Activated CD8-positive, alpha-beta memory T cell treated with anti-CD3 and anti-CD28 coated beads, Interleukin-2, amount 50 U/mL, for 1 hour (primary cell): ENCODE results near the gene EIPR1.

Source experiments
- DNase-seq: peaks from one replicate; pipeline ENCODE4 v3.0.0-alpha.2; 2020; ENCODE audit errors: extremely low read depth

EIPR1 gene

DNA sequence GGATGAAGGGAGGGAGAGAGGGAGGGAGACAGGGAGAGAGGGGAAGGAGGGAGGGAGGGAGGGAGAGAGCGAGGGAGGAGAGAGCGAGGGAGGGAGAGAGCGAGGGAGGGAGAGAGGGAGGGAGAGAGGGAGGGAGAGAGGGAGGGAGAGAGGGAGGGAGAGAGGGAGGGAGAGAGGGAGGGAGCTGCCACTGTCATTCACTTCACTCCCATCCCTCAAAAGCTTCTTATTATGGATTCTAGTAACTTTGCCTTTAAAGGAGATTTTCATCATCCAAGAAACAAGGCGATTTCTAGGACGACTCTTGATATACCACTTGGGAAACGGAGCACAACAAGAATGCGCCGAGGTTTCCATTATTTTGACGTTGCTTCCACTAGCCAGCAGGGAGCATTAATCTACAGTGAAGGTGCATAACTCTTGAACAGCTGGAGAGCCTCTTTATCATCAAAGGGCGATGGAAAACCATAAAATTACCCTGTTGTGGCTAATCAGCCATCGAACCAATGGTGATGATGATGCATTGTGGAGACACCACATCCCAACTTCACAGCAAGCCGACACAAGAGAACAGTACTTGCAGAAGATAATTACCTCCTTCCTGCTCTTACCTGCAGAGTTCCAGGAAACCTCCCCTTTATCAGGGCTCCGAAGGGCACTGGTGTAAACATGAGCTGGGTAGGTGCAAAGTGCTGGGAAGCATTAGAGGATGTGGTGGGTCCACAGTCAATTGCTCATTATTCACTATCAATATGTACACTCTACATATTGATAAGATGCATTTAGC, 130.5 kb downstream of the EIPR1 start:
- DNase-seq: no peak

DNA sequence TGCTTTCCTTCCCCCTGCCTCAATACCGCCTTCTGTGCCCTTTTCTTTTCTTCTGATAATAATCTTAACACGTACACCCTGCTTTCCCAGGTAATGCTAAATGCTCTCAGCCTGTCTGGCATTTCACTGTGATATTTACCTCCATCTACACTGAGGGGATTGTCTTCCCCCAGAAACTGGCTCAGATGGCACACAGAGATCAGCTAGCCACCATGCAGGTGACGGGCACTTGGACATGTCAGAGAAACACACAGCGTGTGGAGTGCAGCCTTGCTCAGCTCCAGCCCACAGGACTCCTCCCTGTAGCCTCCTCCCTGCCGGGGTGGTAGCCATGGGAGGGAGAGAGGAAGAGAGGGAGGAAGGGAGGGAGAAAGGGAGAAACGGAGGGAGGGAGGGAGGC, 131.2 kb downstream of the EIPR1 start:
- no peak for DNase-seq

DNA sequence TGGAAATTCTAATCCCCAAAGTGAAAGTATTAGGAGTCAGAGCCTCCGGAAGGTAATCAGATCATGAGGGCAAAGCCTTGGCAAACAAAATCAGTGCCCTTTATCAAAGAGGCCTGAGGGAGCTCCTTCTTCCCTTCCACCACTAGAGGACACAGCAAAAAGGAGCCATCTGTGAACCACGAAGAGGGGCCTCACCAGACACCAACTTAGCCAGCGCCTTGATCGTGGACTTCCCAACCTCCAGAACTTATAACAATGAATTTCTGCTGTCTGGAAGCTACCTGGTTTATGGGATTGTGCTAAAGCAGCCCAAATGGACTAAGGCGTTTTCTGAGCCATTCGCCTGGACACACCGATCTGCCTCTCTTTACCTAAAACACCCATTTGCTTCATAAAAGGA, 133.1 kb downstream of the EIPR1 start:
- DNase-seq: no peak

DNA sequence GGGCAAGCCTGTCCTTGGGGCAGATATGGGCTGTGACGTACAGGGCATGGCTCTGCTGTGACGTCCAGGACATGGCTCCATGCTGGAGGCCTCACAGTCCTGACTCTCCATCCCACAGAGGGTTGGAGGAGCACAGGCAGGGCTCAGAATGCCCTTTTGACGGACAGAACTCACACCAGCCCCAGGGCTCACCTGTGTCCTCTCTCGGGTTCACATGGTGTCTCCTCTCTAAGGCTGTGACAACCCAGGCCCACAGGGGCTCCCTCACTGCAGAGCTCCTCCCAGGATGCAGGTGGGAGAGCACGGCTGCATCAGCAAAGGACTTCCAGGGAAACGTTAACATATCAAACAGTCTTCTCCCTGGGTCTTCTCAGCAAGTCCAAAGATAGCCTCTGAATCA, 133.8 kb downstream of the EIPR1 start:
- DNase-seq: no peak

DNA sequence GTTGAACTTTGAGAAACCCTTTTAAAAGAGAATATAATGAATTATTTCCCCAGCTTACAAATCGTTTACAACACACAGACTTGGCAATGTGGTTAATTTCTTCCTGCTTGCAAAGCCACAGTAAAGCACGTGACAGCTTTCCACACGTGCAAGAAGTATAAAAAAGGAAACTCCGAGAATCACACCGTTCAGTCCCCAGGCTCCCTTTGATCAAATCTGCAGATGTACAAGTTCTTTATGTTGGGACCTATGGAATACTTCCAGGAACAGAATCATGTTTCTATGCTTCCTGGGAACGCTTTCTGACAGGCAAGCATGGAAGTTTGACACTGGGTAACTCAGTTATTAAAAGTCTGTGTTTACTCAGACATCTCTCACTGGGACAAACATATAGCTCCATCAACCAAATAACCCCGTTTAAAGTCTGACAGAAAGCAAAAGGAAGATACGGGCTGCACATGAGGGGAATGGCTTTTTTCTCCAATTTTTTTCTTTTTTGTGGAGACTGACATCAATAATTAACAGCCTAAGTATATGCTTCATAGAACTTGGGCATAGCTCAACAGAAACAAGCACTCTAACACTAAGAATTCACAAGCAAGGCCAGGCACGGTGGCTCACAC, 134.8 kb downstream of the EIPR1 start:
- DNase-seq: no peak

DNA sequence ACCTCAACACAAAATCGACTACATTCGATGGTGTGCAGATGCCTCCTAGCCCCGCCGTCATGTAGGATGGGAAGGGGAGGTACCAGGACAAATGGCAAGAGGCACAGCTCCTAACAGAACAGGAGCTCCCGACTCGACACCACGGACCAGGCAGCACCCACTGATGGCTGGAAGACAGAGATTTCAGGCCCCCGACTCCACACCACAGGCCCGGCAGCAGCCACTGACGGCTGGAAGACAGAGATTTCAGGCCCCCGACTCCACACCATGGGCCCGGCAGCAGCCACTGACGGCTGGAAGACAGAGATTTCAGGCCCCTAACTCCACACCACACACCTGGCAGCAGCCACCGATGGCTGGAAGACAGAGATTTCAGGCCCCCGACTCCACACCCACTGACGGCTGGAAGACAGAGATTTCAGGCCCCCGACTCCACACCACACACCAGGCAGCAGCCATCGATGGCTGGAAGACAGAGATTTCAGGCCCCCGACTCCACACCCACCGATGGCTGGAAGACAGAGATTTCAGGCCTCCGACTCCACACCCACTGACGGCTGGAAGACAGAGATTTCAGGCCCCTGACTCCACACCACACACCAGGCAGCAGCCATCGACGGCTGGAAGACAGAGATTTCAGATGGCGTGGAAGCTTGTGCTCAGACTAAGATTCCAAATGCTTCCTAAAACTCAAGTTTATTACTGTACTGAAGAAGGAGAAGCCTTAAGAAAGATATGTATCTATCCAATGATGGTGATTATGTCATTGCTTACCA, 135.5 kb downstream of the EIPR1 start:
- no peak for DNase-seq

DNA sequence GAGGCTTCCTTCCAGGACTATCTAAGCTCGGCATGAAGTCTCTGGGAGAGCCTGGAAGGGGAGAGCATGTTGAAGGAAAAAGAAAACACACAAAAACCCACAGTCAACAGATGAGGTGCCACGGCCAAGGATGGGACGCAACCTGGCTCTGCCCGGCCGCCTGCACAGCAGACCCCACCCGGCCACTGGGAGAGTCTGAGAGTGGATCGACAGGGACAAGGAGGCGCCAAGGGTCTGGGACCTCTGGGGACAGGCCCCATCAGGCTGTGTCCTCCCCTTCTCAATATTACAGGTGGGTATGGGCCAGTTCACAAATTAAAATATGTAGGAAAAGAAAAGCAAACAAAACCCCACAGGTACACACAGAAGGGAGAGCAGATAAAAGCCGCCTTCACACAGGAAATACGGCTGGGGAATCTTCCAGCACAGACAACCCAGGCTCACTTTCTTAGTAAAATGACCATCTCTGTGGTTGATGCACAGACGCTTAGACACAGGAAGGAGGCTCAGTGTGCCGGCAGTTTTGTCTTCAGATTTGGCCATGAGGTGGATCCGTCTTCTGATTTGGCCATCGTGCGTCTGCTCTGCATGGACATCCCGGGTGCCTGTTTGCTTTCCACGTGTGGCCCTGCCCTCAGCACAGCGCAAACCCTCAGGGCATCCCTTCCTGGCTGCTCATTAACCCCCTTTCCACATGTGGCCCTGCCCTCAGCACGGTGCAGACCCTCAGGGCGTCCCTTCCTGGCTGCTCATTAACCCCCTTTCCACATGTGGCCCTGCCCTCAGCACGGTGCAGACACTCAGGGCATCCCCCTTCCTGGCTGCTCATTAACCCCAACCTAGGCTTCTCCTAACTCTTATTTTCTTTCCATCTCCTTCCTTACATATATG, 138.4 kb downstream of the EIPR1 start:
- DNase-seq: no peak

DNA sequence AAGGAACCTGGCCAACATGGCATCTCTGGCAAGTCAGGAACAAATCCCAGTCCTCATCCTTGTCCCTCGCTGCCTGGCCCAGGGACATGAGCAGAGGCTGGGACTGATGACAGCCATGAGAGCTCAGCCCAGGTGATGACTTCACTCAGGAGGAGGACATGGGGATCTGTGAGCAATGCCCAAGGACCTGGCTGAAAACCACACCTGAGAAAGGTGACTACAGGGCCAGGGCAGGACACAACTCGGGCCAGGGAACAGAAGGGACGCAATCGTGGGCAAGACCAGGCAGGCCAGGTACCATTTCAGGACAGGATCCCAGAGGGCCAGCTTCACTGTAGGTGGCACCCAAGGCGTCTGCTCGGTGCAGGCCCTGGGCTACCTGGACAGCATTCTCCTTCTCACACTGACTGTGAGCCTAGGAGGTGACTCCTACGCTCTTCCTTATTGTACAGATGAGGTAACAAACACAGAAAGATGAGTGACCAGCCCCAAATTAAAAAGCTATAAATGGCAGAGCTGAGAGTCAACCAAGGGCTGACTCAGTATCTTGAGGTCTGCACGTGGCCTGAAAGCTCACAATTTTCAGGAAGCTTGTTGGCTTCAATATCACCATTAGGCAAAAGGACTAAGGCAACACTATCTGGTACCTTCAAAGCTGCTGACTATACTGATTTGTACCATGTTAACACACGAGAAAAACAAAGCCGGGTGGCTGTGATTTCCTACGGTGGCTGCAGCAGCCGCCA, 141.1 kb downstream of the EIPR1 start:
- no peak for DNase-seq

DNA sequence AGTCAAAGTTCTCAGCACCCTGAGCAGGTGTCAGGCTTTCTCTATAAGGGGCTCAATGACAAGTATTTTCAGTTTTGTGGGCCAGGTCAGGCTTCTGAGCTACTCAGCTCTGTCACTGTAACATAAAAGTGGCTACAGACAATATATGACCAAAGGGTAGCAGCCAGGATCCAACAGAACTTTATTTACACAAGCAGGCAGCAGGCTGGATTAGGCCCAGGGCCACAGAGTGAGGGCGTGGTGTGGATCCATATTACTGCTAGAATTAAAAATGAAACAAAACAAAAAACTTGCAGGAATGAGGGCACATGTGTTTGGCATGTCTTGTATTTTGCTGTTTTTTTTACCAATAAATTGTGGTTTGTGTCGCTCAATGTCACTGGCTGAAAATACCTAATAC, 143.7 kb downstream of the EIPR1 start:
- DNase-seq: no peak

DNA sequence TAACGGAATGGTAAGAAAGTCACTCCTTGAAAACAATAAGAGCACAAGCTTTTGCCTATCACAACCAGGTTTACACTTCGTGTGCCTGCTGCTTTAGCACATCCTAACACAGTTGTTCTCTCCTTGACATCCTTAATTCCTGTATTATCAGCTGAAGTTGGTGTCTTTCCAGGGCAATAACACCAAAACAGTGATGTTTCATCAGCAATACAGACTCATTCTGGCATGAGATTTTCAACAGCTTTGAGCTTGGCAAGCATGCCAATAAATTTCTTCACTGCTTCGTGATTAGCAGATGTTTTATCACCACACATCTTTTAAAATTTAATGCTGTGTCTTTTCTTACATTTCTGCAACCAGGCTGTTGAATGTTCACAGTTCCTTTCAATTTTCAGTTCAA, 148.4 kb downstream of the EIPR1 start:
- no peak for DNase-seq

DNA sequence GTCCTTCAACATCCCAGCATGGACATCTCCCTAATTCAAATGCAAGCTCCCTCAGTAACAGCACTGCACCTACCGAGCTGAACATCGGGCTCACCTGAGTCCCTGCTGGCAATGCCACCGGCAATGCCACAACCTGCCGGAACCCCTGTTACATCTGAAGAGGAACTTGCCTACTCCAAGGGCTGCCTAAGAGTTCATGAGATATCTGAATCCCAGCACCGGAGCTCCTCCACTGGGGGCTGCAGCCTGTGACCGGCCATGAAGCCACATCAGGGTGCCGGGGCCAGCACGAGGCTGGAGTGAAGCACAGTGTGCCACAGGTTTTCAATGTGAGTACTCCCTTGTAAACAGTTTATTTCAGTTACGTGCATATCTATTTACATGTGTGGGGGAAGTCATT, 152.9 kb downstream of the EIPR1 start:
- no peak for DNase-seq

DNA sequence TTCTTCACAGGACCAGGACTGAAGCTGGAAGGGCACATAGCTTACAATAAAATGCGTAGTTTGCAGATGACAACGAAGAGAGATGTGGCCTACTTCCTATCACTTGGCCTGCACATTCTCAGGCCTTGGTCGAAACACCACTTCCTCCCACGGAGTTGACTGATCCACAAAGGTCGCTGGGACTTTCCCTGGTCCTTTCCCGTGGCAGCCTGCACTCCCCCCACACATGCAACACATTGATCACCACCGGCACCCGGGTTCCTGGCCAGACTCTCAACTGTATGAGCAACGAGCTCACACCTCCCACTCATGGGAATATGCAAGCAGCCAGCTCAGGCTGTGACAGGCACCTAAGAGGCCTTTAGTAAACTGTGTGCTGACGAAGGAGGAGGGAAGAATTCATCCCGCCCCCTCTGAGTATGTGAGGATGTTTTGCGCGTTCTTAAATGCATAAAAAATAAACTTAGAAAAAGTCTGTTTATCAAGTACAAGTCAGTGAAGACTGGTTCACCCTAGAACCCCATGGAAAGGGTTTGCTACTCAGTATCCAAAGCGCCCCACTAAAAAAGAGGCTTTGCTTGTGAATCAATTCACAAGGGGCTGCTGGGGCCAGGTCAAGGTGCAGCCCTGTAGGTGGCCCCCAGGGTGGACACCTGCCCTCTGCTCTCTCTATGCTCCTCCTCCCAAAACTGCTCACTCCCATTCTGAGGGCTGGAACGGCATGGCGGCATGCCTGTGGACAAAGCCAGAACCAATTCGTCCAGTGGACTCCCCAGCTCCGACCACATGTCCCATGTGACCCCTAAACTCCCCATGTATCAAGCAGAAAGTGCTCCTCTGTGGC, 154.3 kb downstream of the EIPR1 start:
- DNase-seq: peak; percentile 40

DNA sequence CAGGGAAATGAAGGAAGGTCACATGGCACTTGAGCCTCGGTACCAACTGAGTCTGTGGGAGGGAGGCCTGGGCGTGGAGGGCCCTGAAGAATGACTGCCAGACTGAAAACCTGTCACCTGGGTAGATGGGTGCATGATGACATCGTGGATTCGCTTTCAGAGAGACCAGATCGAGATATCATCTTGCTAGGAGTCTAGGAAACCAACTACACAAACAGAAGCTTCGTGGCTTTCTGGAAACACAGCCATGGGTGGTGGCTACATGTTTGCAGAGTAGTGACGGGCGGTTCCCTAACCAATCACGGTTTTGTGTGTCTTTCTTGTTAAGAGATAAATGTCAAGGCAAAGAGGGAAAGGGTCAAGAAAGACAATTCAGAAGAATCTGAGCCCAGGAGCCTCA, 155.0 kb downstream of the EIPR1 start:
- no peak for DNase-seq

DNA sequence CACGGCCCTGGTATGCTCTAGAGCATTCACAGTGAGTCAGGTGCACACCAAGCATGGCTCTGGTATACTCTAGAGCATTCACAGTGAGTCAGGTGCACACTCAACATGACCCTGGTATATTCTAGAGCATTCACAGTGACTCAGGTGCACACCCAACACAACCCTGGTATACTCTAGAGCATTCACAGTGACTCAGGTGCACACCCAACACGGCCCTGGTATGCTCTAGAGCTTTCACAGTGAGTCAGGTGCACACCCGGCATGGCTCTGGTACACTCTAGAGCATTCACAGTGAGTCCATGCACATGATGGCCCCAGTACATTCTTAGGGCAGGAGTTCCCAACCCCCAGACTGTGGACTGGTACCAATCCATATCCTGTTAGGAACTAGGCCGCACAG, 158.1 kb downstream of the EIPR1 start:
- DNase-seq: no peak

DNA sequence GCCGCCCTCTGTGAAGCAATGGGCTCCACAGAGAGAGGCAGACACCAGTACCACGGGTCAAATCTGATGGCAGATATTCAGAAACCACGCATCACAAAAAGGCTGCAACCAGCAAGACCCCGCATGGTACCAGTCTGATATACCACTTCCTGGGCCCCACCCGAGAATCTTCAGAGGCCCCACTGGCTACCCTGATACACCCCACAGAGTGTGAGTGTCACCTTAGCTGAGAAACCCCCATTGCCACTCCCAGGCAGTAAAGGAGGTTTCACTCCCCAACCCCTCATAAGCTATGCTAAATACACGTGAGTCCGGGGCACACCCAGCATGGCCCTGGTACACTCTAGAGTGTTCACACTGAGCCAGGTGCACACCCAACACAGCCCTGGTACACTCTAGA, 160.0 kb downstream of the EIPR1 start:
- no peak for DNase-seq

DNA sequence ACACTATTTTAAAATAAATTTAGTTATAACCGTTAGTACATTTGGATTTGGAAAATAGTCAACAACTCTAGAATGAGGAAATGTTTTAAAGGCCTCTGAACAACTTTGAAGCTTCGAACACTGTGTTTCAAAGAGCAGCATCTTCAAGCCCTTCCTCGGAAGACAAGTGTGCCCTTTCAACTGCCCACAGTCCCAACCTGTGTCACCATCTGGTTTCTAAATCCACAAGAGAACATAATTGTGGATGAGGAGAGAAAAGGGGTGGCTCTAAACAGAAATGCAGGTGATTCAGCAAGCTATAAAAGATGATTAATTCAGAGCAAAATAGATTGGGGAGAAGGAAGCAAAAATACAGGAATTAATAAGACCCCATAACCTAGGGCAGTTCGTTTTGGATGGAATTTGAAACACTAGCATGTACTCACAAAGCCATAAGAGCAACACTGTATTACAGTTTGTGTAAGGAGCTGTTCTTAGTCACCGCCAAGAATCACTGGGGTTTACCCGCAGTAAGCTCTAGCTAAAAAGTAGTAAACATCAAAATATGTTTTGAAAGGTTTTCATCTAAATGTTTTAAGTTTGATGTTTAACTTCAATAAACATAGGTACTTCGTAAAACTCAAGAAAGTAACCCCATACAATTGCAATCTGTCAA, 160.7 kb downstream of the EIPR1 start:
- no peak for DNase-seq

DNA sequence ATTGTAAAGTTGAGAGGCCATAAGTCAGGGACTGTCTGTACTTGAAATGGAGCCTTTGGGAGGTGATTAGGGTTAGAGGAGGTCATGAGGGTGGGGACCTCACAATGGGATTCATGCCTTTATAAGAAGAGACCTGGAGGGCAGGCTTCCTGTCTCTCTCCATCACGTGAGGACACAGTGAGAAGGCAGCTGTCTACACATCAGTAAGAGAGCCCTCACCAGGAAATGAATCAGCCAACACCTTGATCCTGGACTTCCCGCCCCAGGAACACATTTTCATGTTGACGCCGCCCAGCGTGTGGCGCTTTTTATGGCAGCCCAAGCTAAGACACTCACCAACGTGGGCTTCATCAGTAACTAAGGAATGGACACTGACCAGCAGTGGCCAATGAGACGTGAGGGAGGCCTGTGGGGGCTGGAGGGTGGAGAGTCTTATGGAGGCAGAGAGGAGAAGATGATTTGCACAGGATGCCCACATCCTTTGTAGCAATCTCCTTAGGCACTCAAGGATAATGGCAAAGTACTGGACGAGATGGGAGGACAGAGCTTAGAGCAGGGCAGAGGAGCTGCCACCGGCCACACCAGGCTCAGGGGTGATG, 162.7 kb downstream of the EIPR1 start:
- DNase-seq: no peak

DNA sequence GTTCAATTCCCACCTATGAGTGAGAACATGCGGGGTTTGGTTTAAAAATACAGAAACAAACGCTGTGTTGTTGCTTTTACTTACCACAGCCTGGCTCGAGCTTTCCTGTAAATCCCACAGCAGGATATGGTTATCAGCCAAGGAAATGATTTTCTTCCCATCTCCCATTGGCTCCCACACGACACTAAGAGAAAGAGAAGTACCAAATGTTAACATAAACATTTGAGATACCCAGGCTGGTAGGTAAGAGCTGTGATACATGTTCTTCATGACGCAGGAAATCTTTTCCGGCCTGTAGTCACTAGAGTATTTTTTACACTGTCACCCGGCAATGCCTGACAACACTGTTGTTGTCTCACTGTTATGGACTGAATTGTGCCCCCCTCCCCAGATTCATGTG, 163.6 kb downstream of the EIPR1 start:
- DNase-seq: no peak

DNA sequence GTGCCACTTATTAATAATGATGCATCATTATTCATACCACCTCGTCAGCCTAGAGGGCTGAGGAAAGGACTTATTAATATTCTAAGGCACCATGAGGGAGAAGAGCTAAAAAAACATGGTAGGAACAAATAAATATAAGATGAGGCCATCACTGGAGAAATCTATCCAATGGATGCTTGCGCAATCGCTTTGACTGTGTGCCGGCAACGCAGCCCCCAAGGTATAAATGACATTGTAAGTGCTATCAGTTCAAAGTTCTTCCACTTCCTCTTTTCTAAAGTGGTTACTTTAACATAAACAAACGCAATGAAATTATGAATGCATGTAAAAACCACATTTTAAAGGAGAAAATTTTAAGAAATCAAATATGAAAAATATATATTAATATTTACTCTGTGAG, 164.6 kb downstream of the EIPR1 start:
- no peak for DNase-seq

DNA sequence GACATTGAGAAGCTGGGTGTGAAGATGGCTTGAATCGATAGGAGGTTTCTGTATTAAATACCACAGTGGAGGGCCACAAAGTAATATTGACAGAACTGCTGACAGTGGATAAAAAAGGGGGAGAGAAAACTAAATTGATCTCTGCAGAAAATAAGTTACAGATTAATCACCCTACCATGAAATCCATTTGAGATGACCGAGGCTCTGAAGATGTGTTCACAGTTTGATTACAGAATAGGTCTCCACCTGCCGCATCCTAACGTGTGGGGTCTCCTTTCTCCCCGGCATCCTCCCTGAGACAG, 165.6 kb downstream of the EIPR1 start:
- DNase-seq: no peak
